ENCODE data around the gene NBEA. TPM values are rescaled to one million over a fixed set of nuclear protein-coding genes. Genes with fewer than 3 reads are reported as not detected.
A peak's percentile ranks its signal among the peaks of the same experiment; 100 is the strongest.

NBEA gene
- total RNA-seq, 3 donors from 2014 or later = 7.5 to 18.6 (median 16.1) TPM

- DNase-seq (ENCODE audit: low spot score in 2 of 2) = no peak
Measured at GRCh38 chr13:35474496-35475211, 532.6 kb downstream of the NBEA start.

GRCh38 chr13:35475212-35475959 is 533.3 kb downstream of the NBEA start:
- intact Hi-C loops (cut with DNase I; ENCODE audit: low total_unique reads) = no loop called here
- Histone ChIP-seq H3K4me1 (no peaks in the 10 kb centered on the region), H3K9me3 (no peaks in the 10 kb centered on the region), H3K27ac (peak overlapping the region; percentile 77 to 94), H3K36me3 (no peaks in the 10 kb centered on the region), H3K4me3 (peak overlapping the region; percentile 58 to 82 (median 66)), H3K27me3 (peaks cover 0 to 6% of the 10 kb centered on the region in 2 donors)
- TF ChIP-seq POLR2A (IDR thresholded peaks at IDR 0.05) = no peak
- no peak for TF ChIP-seq CTCF (IDR thresholded peaks at IDR 0.05)
- TF ChIP-seq POLR2AphosphoS5 (IDR thresholded peaks at IDR 0.05) = no peak
- DNase-seq (ENCODE audit: low spot score in 2 of 2) = no peak

More at GRCh38 chr13:35474496-35475211, 532.6 kb downstream of the NBEA start:
- Histone ChIP-seq H3K4me1 (no peaks in the 10 kb centered on the region), H3K4me3 (peak overlapping the region; percentile 58 to 82 (median 66)), H3K9me3 (no peaks in the 10 kb centered on the region), H3K27ac (peak overlapping the region; percentile 77 to 94), H3K27me3 (peaks cover 0 to 7% of the 10 kb centered on the region in 2 donors), H3K36me3 (no peaks in the 10 kb centered on the region)
- intact Hi-C loops (cut with DNase I; ENCODE audit: low total_unique reads) = no loop called here
- TF ChIP-seq POLR2A (IDR thresholded peaks at IDR 0.05) = no peak
- TF ChIP-seq CTCF (IDR thresholded peaks at IDR 0.05) = no peak
- no peak for TF ChIP-seq POLR2AphosphoS5 (IDR thresholded peaks at IDR 0.05)

GRCh38 chr13:35475960-35476943 is 534.2 kb downstream of the NBEA start, which contains the start of gene MAB21L1:
MAB21L1 (minus strand) TSS chr13:35476689; CDS start chr13:35476138, 551 bp downstream.
- Histone ChIP-seq H3K27ac (peak within 1 kb of the TSS; percentile 77 to 94), H3K4me1 (no peaks in the 10 kb centered on the region), H3K4me3 (peak within 1 kb of the TSS; percentile 58 to 82 (median 66)), H3K36me3 (no peaks in the 10 kb centered on the region), H3K27me3 (peaks cover 0 to 4% of the 10 kb centered on the region in 2 donors), H3K9me3 (no peaks in the 10 kb centered on the region)
- intact Hi-C loops (cut with DNase I; ENCODE audit: low total_unique reads) = no loop called here
- TF ChIP-seq POLR2A (IDR thresholded peaks at IDR 0.05) (peak; percentile 17), POLR2AphosphoS5 (IDR thresholded peaks at IDR 0.05) (peak in 2 of 3 donors; percentile 45 to 59), CTCF (IDR thresholded peaks at IDR 0.05) (no peak)
- DNase-seq (ENCODE audit: low spot score in 2 of 2) = peak in 1 of 2 donors; percentile 49

- no peaks in the 10 kb centered on the region for H3K9me3 ChIP-seq
- no peak for DNase-seq (ENCODE audit: low spot score in 2 of 2)
- intact Hi-C loops (cut with DNase I; ENCODE audit: low total_unique reads) = no loop called here
- no peaks in the 10 kb centered on the region for H3K36me3 ChIP-seq
- H3K27me3 ChIP-seq = no peaks in the 10 kb centered on the region
- no peak for TF ChIP-seq POLR2AphosphoS5 (IDR thresholded peaks at IDR 0.05)
- no peak for TF ChIP-seq POLR2A (IDR thresholded peaks at IDR 0.05)
- TF ChIP-seq CTCF (IDR thresholded peaks at IDR 0.05) = no peak
- peak overlapping the region; percentile 58 to 82 (median 66) for H3K4me3 ChIP-seq
- no peaks in the 10 kb centered on the region for H3K4me1 ChIP-seq
- no peak overlapping the region for H3K27ac ChIP-seq
Measured at GRCh38 chr13:35477386-35477946, 535.4 kb downstream of the NBEA start.

All from breast epithelium (tissue), 4 donors.